Spleen (tissue), 7 donors: Measurements from ENCODE around the gene NDUFS8.

Source experiments
- CTCF ChIP-seq, 11 experiments: fragments of 200-600 bp in 7 of 11; fragments of 450-650 bp in 4 of 11; sonication (generic) in 4 of 11; IDR thresholded peaks in 8 of 11; conservative IDR thresholded peaks in 3 of 11; 1 replicate in 7 of 11; 2 replicates in 4 of 11; pipeline versions ENCODE4 v1.4.0 to v1.8.0; 2016 to 2021; ENCODE audit warnings: antibody characterized with exemption in 11 of 11, inconsistent platforms in 4 of 11, mild to moderate bottlenecking in 1 of 11
- POLR2A ChIP-seq, 3 donors: fragments of 450-650 bp; IDR thresholded peaks; one replicate each; pipeline ENCODE4 v1.5.1; 2017; ENCODE audit warnings: antibody characterized with exemption in 3 of 3, mild to moderate bottlenecking in 1 of 3
- POLR2AphosphoS5 ChIP-seq, 3 donors: sonication (generic); formaldehyde crosslinking; IDR thresholded peaks; one replicate each; pipeline ENCODE4 v1.5.1; 2017; ENCODE audit warnings: antibody characterized with exemption in 3 of 3
- donor health status: DM: no; HTN: no; CAD: no; lungs with moderate emphysema.
- donor health status: DM: no; HTN: no; CAD: no.
- donor health status: DM: no; HTN: no; CAD: no.

- TF ChIP-seq CTCF (IDR thresholded peaks at IDR 0.05 in 8 of 11, conservative IDR thresholded peaks at IDR 0.05 in 3 of 11) (no peak), POLR2A (IDR thresholded peaks at IDR 0.05) (no peak), POLR2AphosphoS5 (IDR thresholded peaks at IDR 0.05) (no peak)
These were observed 15.0 kb upstream of the NDUFS8 start for GRCh38 chr11:68015467-68015866.
